Measurements from ENCODE around the gene TMEM179.
"Not testable (repeated sequence)": the region's sequence is repeated elsewhere in the genome, so short reads cannot be mapped to it uniquely, and the experiment has no call there.

TMEM179 gene

GRCh38 chr14:104587641-104588040 is 16.9 kb downstream of the TMEM179 start:
- H3K27me3 Mint-ChIP-seq = no peaks in the 10 kb centered on the region
- ATAC-seq (no peak), DNase-seq (no peak)
- no peaks in the 10 kb centered on the region for H3K9me3 Mint-ChIP-seq
- no peak overlapping the region for H3K27ac Mint-ChIP-seq
- no peak overlapping the region for H3K4me3 Mint-ChIP-seq
- H3K4me1 Mint-ChIP-seq = no peaks in the 10 kb centered on the region

- Mint-ChIP-seq H3K27ac (no peak overlapping the region), H3K4me1 (no peaks in the 10 kb centered on the region), H3K9me3 (no peaks in the 10 kb centered on the region), H3K27me3 (no peaks in the 10 kb centered on the region), H3K4me3 (no peak overlapping the region)
- no peak for ATAC-seq
- no peak for DNase-seq
Observed at GRCh38 chr14:104586832-104587620, 17.5 kb downstream of the TMEM179 start.

- DNase-seq = no peak
- Mint-ChIP-seq H3K4me1 (no peaks in the 10 kb centered on the region), H3K9me3 (no peaks in the 10 kb centered on the region), H3K4me3 (no peak overlapping the region), H3K27me3 (no peaks in the 10 kb centered on the region), H3K27ac (no peak overlapping the region)
- no peak for ATAC-seq
Observed at GRCh38 chr14:104585966-104586697, 18.4 kb downstream of the TMEM179 start.

GRCh38 chr14:104584557-104584956 is 20.0 kb downstream of the TMEM179 start:
- Mint-ChIP-seq H3K27me3 (peaks cover 3% of the 10 kb centered on the region), H3K4me1 (no peaks in the 10 kb centered on the region)

GRCh38 chr14:104583424-104584306 is 20.9 kb downstream of the TMEM179 start:
- Mint-ChIP-seq H3K27me3 (peaks cover 6% of the 10 kb centered on the region), H3K9me3 (no peaks in the 10 kb centered on the region), H3K27ac (no peak overlapping the region), H3K4me1 (no peaks in the 10 kb centered on the region), H3K4me3 (no peak overlapping the region)
- ATAC-seq (no peak), DNase-seq (no peak)

More at GRCh38 chr14:104584557-104584956, 20.0 kb downstream of the TMEM179 start:
- Mint-ChIP-seq H3K27ac (no peak overlapping the region), H3K9me3 (no peaks in the 10 kb centered on the region), H3K4me3 (no peak overlapping the region)
- DNase-seq (no peak), ATAC-seq (no peak)

- Mint-ChIP-seq H3K4me1 (no peaks in the 10 kb centered on the region), H3K27ac (peak overlapping the region in 1 of 2 donors; percentile 78), H3K4me3 (no peak overlapping the region), H3K9me3 (no peaks in the 10 kb centered on the region), H3K27me3 (peaks cover 6% of the 10 kb centered on the region)
- no peak for DNase-seq
- no peak for ATAC-seq
Observed at GRCh38 chr14:104582662-104583061, 21.9 kb downstream of the TMEM179 start.

- Mint-ChIP-seq H3K9me3 (no peaks in the 10 kb centered on the region), H3K27me3 (peaks cover 6% of the 10 kb centered on the region), H3K4me3 (no peak overlapping the region), H3K27ac (no peak overlapping the region), H3K4me1 (no peaks in the 10 kb centered on the region)
- no peak for DNase-seq
- ATAC-seq = no peak
Observed at GRCh38 chr14:104582005-104582404, 22.6 kb downstream of the TMEM179 start.

- no peaks in the 10 kb centered on the region for H3K4me1 Mint-ChIP-seq
- no peak for DNase-seq
- no peak for ATAC-seq
- H3K4me3 Mint-ChIP-seq = no peak overlapping the region
- peak overlapping the region in 1 of 2 donors; percentile 72 for H3K27ac Mint-ChIP-seq
- no peaks in the 10 kb centered on the region for H3K9me3 Mint-ChIP-seq
- H3K27me3 Mint-ChIP-seq = peaks cover 6% of the 10 kb centered on the region
Observed at GRCh38 chr14:104581521-104581920, 23.1 kb downstream of the TMEM179 start.

GRCh38 chr14:104580961-104581360 is 23.6 kb downstream of the TMEM179 start:
- Mint-ChIP-seq H3K9me3 (no peaks in the 10 kb centered on the region), H3K27me3 (peaks cover 6% of the 10 kb centered on the region), H3K4me1 (no peaks in the 10 kb centered on the region)

GRCh38 chr14:104579939-104580338 is 24.6 kb downstream of the TMEM179 start:
- not testable (repeated sequence) for H3K4me3 Mint-ChIP-seq, ATAC-seq, H3K9me3 Mint-ChIP-seq, H3K27ac Mint-ChIP-seq, DNase-seq, H3K27me3 Mint-ChIP-seq, H3K4me1 Mint-ChIP-seq

More at GRCh38 chr14:104580961-104581360, 23.6 kb downstream of the TMEM179 start:
- no peak for DNase-seq
- no peak for ATAC-seq
- no peak overlapping the region for H3K4me3 Mint-ChIP-seq
- H3K27ac Mint-ChIP-seq = no peak overlapping the region

- ATAC-seq = no peak
- peaks cover 6% of the 10 kb centered on the region for H3K27me3 Mint-ChIP-seq
- no peak for DNase-seq
- H3K4me3 Mint-ChIP-seq = no peak within 1 kb of the TSS
- no peak within 1 kb of the TSS for H3K27ac Mint-ChIP-seq
- H3K9me3 Mint-ChIP-seq = no peaks in the 10 kb centered on the region
- H3K4me1 Mint-ChIP-seq = no peaks in the 10 kb centered on the region
Observed at GRCh38 chr14:104579507-104579906, 25.1 kb downstream of the TMEM179 start, which contains the start of gene C14orf180. C14orf180 (plus strand) TSS chr14:104579764; CDS start chr14:104586431, 6,667 bp downstream.

GRCh38 chr14:104578321-104578720 is 26.3 kb downstream of the TMEM179 start:
- no peak for ATAC-seq
- no peak overlapping the region for H3K4me3 Mint-ChIP-seq
- no peaks in the 10 kb centered on the region for H3K4me1 Mint-ChIP-seq
- DNase-seq = no peak
- no peak overlapping the region for H3K27ac Mint-ChIP-seq
- peaks cover 6% of the 10 kb centered on the region for H3K27me3 Mint-ChIP-seq
- no peaks in the 10 kb centered on the region for H3K9me3 Mint-ChIP-seq

GRCh38 chr14:104577847-104578301 is 26.7 kb downstream of the TMEM179 start:
- ATAC-seq = no peak
- Mint-ChIP-seq H3K4me3 (no peak overlapping the region), H3K27ac (no peak overlapping the region), H3K27me3 (peaks cover 6% of the 10 kb centered on the region), H3K4me1 (no peaks in the 10 kb centered on the region), H3K9me3 (no peaks in the 10 kb centered on the region)
- DNase-seq = no peak

- Mint-ChIP-seq H3K27ac (no peak overlapping the region), H3K4me1 (no peaks in the 10 kb centered on the region), H3K27me3 (peaks cover 6% of the 10 kb centered on the region), H3K4me3 (no peak overlapping the region), H3K9me3 (no peaks in the 10 kb centered on the region)
- ATAC-seq (no peak), DNase-seq (no peak)
Observed at GRCh38 chr14:104577426-104577825, 27.1 kb downstream of the TMEM179 start.

GRCh38 chr14:104576970-104577332 is 27.6 kb downstream of the TMEM179 start:
- H3K4me1 Mint-ChIP-seq = no peaks in the 10 kb centered on the region
- DNase-seq = no peak
- H3K27ac Mint-ChIP-seq = no peak overlapping the region
- no peak for ATAC-seq
- no peak overlapping the region for H3K4me3 Mint-ChIP-seq
- no peaks in the 10 kb centered on the region for H3K9me3 Mint-ChIP-seq
- peaks cover 6% of the 10 kb centered on the region for H3K27me3 Mint-ChIP-seq
